Nephron (organoid): ENCODE results near the gene THAP5.

ENCODE experiments used
- H3K27ac Mint-ChIP-seq, 3 experiments: 2 replicates each; pipeline ENCODE4 v1.8.0; 2020; ENCODE audit warnings: mixed read lengths in 3 of 3, mild to moderate bottlenecking in 2 of 3, moderate library complexity in 1 of 3
- H3K27me3 Mint-ChIP-seq: 2 replicates; pipeline ENCODE4 v1.8.0; 2021; ENCODE audit warnings: low read depth, mild to moderate bottlenecking, moderate library complexity, mixed read lengths
- H3K36me3 Mint-ChIP-seq: 2 replicates; pipeline ENCODE4 v1.8.0; 2020; ENCODE audit warnings: low read depth, mixed read lengths
- H3K4me1 Mint-ChIP-seq: 2 replicates; pipeline ENCODE4 v1.8.0; 2020; ENCODE audit warnings: mixed read lengths
- H3K4me3 Mint-ChIP-seq, 3 experiments: 2 replicates each; pipeline ENCODE4 v1.8.0; 2020; ENCODE audit warnings: mild to moderate bottlenecking in 3 of 3, mixed read lengths in 3 of 3, moderate library complexity in 2 of 3
- H3K9me3 Mint-ChIP-seq: 2 replicates; pipeline ENCODE4 v1.8.0; 2020; ENCODE audit warnings: mixed read lengths
- TF ChIP-seq, protein P1 (sequence below), 3 experiments: fragments of 200-600 bp; sonication (generic); IDR thresholded peaks; one replicate each; pipeline ENCODE4 v1.5.0; 2021; ENCODE audit warnings: antibody characterized with exemption in 3 of 3; ENCODE audit not compliant: unreplicated experiment in 3 of 3

Gene THAP5, protein sequence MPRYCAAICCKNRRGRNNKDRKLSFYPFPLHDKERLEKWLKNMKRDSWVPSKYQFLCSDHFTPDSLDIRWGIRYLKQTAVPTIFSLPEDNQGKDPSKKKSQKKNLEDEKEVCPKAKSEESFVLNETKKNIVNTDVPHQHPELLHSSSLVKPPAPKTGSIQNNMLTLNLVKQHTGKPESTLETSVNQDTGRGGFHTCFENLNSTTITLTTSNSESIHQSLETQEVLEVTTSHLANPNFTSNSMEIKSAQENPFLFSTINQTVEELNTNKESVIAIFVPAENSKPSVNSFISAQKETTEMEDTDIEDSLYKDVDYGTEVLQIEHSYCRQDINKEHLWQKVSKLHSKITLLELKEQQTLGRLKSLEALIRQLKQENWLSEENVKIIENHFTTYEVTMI

DNA sequence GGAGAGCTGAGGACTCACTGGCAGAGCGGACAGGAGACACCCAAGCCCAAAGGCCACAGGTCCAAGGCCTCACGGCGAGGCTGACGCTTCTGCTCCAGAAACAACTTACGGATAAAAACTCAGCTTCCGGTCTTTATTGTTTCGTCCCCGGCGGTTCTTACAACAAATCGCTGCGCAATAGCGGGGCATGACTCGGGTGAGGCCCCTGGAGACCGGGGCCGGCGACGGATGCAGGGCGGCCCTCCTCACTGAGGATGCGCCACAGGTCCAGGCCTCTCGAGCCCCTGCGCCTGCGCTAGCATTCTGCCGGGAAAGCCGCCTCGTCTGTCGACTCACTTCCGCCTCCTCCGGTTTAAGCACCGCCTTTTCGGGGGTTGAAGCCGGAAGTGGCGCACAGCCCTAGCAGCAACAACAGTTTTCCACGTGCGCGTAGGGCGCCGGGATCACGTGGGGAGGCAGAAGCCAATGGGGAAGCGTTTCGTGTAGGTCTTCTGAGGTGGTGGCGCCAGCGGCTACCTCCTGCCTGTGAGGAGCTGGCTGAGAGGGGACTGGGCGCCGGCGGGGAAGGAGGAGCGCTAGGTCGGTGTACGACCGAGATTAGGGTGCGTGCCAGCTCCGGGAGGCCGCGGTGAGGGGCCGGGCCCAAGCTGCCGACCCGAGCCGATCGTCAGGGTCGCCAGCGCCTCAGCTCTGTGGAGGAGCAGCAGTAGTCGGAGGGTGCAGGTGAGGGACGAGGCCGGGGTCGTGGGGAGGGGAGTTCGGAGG, at the start of gene THAP5, which contains the start of gene DNAJB9:
Gene THAP5, minus strand, starts transcription at position 326 of the 765 bp plus-strand sequence. Its CDS starts 137 bp downstream, at position 189.
Gene DNAJB9, plus strand, starts transcription at position 494 of the 765 bp plus-strand sequence. CDS start 1,853 bp downstream, outside the sequence.
- H3K27me3 Mint-ChIP-seq = no peaks in the 10 kb centered on the region
- peaks cover 31% of the 10 kb centered on the region for H3K4me1 Mint-ChIP-seq
- H3K4me3 Mint-ChIP-seq = peak within 1 kb of the TSS; percentile 90 to 95 (median 94)
- TF ChIP-seq, protein P1, sequence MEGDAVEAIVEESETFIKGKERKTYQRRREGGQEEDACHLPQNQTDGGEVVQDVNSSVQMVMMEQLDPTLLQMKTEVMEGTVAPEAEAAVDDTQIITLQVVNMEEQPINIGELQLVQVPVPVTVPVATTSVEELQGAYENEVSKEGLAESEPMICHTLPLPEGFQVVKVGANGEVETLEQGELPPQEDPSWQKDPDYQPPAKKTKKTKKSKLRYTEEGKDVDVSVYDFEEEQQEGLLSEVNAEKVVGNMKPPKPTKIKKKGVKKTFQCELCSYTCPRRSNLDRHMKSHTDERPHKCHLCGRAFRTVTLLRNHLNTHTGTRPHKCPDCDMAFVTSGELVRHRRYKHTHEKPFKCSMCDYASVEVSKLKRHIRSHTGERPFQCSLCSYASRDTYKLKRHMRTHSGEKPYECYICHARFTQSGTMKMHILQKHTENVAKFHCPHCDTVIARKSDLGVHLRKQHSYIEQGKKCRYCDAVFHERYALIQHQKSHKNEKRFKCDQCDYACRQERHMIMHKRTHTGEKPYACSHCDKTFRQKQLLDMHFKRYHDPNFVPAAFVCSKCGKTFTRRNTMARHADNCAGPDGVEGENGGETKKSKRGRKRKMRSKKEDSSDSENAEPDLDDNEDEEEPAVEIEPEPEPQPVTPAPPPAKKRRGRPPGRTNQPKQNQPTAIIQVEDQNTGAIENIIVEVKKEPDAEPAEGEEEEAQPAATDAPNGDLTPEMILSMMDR (IDR thresholded peaks at IDR 0.05; ENCODE audit: unreplicated experiment in 3 of 3) = no peak
- H3K9me3 Mint-ChIP-seq = peaks cover 6% of the 10 kb centered on the region
- H3K27ac Mint-ChIP-seq = peak within 1 kb of the TSS; percentile 84 to 98 (median 95)
- H3K36me3 Mint-ChIP-seq = peaks cover 42% of the 10 kb centered on the region

DNA sequence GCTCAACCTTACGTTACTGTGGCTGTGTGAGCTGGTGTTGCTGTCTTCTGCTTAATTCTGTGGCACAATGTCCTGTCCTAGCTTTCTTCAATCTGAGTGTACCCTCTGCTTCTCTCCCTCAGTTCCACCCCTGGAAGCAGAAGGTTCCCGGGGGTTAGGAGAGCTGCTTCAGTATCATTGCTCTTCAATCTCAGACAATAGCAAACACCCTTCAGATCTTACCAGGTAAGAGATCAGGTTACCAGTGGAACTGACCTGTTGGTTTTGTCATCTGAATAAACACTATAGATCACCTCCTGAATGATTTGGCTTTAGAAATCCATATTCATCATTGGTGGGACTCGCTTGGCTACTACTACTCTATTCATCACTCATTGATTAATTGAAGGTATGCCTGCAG, 48.5 kb upstream of the THAP5 start:
- Mint-ChIP-seq H3K4me3 (no peak overlapping the region), H3K4me1 (peaks cover 8% of the 10 kb centered on the region), H3K9me3 (peaks cover 2% of the 10 kb centered on the region), H3K27ac (no peak overlapping the region), H3K36me3 (no peaks in the 10 kb centered on the region), H3K27me3 (no peaks in the 10 kb centered on the region)
- TF ChIP-seq, protein P1 (IDR thresholded peaks at IDR 0.05; ENCODE audit: unreplicated experiment in 3 of 3) = no peak

DNA sequence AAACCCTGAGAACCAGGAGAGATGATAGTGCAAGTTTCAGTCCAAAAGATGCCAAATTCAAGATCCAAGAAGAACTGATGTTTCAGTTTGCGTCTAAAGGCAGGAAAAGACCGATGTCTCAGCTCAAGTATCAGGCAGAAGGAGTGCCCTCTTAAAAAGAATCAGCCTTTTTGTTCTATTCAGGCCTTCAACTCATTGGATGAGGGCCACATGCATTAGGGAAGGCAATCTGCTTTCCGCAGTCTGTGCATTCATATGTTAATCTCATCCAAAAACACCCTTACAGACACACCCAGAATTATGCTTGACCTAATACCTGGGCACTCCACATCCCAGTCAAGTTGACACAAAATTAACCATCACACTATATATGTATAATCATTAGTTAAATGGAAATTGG, 45.4 kb upstream of the THAP5 start:
- H3K27me3 Mint-ChIP-seq = no peaks in the 10 kb centered on the region
- TF ChIP-seq, protein P1 (IDR thresholded peaks at IDR 0.05; ENCODE audit: unreplicated experiment in 3 of 3) = no peak
- H3K9me3 Mint-ChIP-seq = peaks cover 2% of the 10 kb centered on the region
- H3K4me3 Mint-ChIP-seq = no peak overlapping the region
- H3K36me3 Mint-ChIP-seq = no peaks in the 10 kb centered on the region
- H3K4me1 Mint-ChIP-seq = peaks cover 10% of the 10 kb centered on the region
- no peak overlapping the region for H3K27ac Mint-ChIP-seq

DNA sequence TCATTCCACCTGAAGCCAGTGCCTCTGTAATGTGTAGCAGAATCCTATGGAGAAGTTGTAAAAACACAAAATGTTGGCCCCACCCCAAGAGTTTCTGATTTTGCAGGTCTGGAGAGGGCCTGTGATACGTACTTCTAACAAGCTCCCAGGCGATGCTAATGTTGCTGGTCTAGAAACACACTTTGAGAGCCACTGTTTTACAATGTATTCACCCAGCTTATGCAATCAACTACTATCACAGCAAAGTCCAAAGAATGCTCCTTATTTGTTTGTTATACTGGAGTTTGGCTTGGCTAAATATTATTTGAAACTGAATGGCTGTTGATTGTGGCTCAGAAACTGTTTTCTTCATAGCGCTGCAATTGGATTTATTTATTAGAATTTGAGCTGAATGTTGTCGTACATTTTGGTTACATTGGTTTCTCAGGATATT, 44.5 kb upstream of the THAP5 start:
- Mint-ChIP-seq H3K4me1 (peaks cover 10% of the 10 kb centered on the region), H3K4me3 (no peak overlapping the region), H3K27ac (peak overlapping the region; percentile 42 to 91 (median 82)), H3K36me3 (no peaks in the 10 kb centered on the region), H3K27me3 (no peaks in the 10 kb centered on the region), H3K9me3 (peaks cover 2% of the 10 kb centered on the region)
- TF ChIP-seq, protein P1 (IDR thresholded peaks at IDR 0.05; ENCODE audit: unreplicated experiment in 3 of 3) = no peak

DNA sequence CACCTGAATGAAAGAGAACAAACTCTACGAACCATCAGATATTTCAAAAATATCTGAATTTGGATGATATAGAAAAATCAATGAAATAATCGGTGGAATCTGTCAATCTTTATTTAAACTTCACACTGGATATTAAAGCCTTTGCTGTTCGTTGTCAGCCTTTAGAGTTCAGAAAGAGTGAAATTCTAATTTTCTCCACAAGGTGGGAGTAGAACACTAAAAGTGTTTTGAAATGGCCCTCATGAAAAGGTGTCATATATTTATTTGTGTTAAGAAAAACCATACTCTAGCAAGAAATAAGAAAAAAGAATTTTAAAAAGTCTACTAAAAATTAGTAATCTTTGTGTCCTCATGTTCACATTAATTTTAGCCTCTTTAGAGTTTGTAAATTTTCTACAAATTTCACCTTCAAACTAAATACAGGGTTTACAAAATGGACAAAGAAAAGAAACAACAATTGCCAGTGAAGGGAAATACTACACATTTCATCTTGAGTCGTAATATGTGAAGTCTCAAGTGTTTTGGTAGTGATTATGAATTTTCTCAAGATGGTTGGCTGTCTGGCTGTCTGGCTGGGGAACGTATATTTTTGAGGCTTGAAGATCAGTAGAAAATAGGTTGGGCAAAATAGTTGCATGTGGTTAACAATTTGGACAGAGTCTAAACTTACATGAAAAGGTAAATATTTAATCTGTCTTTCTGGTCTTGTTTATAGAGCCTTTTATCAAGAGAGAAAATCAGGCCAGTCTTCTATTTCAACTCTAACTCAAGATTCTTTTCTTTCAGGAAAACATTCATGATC, 43.8 kb upstream of the THAP5 start:
- peak overlapping the region; percentile 42 to 91 (median 82) for H3K27ac Mint-ChIP-seq
- H3K9me3 Mint-ChIP-seq = peaks cover 2% of the 10 kb centered on the region
- TF ChIP-seq, protein P1 (IDR thresholded peaks at IDR 0.05; ENCODE audit: unreplicated experiment in 3 of 3) = peak; percentile 63 to 87 (median 71)
- H3K4me3 Mint-ChIP-seq = no peak overlapping the region
- H3K27me3 Mint-ChIP-seq = no peaks in the 10 kb centered on the region
- no peaks in the 10 kb centered on the region for H3K36me3 Mint-ChIP-seq
- peaks cover 10% of the 10 kb centered on the region for H3K4me1 Mint-ChIP-seq
